Measurements from ENCODE around the gene NAA15.

NAA15 gene

DNA sequence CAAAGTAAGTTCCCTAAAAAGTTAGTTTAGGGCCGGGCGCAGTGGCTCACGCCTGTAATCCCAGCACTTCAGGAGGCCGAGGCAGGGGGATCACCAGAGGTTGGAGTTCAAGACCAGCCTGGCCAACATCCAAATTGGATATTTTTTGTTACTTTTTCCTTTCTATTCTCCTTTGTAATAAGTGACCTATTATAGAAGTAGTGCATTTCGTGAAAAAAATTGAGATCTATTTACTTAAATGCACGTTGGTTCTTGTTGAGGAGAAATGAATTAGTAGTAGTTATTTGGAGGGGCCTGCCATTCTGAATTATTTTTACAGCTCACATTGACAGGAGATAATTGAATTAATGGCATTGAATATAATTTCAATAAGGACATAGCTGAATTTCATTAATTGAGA, 23.3 kb downstream of the NAA15 start:
- DNase-seq (ENCODE audit: insufficient read length) = no peak
- TF ChIP-seq POLR2AphosphoS5 (IDR thresholded peaks at IDR 0.05; ENCODE audit: low read depth, low read length) (no peak), POLR2A (IDR thresholded peaks at IDR 0.05; ENCODE audit: low read depth, low read length) (no peak), TAF1 (IDR thresholded peaks at IDR 0.05; ENCODE audit: borderline replicate concordance, low read depth, low read length) (no peak)
- no peak for FAIRE-seq

DNA sequence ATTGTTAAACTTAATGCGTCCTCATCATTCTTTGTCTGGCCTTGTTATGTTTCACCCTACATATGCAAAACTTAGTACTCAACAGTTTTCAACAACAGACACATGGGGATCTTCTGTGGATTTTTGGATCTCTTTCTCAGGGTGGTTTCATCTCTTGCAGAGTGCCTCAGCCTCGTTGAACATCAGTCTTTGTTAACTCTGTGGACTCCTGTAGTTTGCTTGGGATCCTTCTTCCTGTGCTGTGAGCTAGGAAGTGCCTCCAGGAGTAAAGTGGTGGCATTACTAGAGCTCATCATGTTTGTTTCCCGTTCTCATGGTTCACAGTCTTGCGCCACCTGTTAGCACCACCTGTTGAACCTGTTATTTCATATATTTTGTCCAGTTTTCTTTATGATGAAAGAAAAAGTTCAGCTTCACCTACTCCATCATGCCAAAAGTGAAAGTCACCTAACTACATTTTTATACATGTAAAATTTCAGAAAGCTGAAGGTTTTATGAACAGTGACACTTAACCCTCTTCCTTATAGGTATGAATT, 28.4 kb downstream of the NAA15 start:
- TF ChIP-seq POLR2A (IDR thresholded peaks at IDR 0.05; ENCODE audit: low read depth, low read length) = no peak
- TF ChIP-seq POLR2AphosphoS5 (IDR thresholded peaks at IDR 0.05; ENCODE audit: low read depth, low read length) = no peak
- TF ChIP-seq TAF1 (IDR thresholded peaks at IDR 0.05; ENCODE audit: borderline replicate concordance, low read depth, low read length) = no peak
- no peak for FAIRE-seq
- DNase-seq (ENCODE audit: insufficient read length) = no peak

DNA sequence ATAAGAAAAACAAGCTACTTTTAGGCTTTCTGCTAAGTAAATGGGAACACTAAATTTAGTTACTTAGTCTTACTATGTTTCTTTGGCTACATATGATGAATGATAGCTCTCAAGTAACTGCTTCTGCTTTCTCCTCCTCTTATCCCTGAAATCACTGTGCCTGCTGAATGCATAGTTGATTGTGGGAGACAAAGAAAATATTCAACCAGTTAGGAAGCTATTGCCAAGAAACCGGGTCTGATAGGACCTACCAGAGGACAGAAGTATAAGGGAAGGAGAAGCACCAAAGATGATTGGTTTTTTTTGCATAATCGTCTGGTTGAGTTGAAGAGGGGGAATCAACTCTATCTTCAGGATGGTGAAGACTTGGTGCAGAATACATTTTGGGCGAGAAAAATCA, 29.0 kb downstream of the NAA15 start:
- TF ChIP-seq TAF1 (IDR thresholded peaks at IDR 0.05; ENCODE audit: borderline replicate concordance, low read depth, low read length) = no peak
- TF ChIP-seq POLR2A (IDR thresholded peaks at IDR 0.05; ENCODE audit: low read depth, low read length) = no peak
- no peak for TF ChIP-seq POLR2AphosphoS5 (IDR thresholded peaks at IDR 0.05; ENCODE audit: low read depth, low read length)
- DNase-seq (ENCODE audit: insufficient read length) (no peak), FAIRE-seq (no peak)

DNA sequence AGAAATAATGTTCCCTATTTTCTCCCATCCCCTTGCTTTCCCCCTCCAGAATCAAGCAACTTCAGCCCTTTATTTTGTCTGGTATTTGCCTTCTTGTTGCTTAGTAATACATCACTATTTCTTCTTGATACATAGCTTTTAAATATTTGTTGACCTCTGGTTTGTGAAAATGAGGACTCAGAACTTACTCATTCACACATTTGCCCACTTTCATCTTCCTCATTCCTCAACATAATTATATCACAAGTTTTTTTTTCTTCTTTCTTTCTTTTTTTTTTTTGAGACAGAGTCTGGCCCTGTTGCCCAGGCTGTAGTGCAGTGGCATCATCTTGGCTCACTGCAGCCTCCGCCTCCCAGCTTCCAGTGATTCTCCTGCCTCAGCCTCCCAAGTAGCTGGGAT, 29.9 kb downstream of the NAA15 start:
- no peak for DNase-seq (ENCODE audit: insufficient read length)
- FAIRE-seq = no peak
- no peak for TF ChIP-seq POLR2A (IDR thresholded peaks at IDR 0.05; ENCODE audit: low read depth, low read length)
- no peak for TF ChIP-seq TAF1 (IDR thresholded peaks at IDR 0.05; ENCODE audit: borderline replicate concordance, low read depth, low read length)
- TF ChIP-seq POLR2AphosphoS5 (IDR thresholded peaks at IDR 0.05; ENCODE audit: low read depth, low read length) = no peak

DNA sequence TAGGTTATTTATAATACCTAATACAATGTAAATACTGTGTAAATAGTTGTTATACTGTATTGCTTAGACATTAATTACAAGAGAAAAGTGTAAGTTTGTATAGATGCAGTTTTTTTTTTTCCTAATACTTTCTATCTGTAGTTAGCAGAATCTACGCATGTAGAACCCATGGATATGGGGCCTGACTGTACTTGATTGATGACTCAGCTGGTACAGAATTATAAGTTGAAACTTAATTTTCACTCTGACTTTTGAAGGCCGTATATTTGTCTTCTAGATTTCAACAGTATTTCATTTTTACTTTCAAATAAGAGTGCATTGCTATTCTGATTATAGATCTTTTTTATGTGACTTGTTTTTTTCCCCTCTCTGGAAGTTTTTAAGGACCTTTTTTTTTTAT, 31.7 kb downstream of the NAA15 start:
- FAIRE-seq (no peak), DNase-seq (ENCODE audit: insufficient read length) (no peak)
- TF ChIP-seq POLR2A (IDR thresholded peaks at IDR 0.05; ENCODE audit: low read depth, low read length) = no peak
- TF ChIP-seq POLR2AphosphoS5 (IDR thresholded peaks at IDR 0.05; ENCODE audit: low read depth, low read length) = no peak
- no peak for TF ChIP-seq TAF1 (IDR thresholded peaks at IDR 0.05; ENCODE audit: borderline replicate concordance, low read depth, low read length)

DNA sequence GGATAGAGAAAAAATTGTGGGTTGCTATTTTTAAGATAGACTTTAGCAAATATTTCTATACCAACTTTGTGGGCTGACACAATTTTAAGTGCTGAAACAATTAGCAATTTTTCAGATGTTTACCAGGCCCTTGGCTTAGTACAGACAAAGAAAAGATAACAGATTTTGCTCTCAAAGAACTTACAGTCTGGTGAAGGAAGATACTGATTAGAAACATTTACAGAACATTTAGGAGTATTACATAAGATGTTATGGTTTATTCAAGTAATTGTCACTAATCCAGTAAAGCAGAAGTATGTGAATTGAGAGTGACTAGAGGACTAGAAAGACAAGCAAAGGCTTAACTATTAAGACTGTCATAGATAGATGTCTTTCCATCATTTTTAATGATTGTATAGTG, 36.3 kb downstream of the NAA15 start:
- FAIRE-seq (no peak), DNase-seq (ENCODE audit: insufficient read length) (no peak)
- TF ChIP-seq POLR2A (IDR thresholded peaks at IDR 0.05; ENCODE audit: low read depth, low read length) (no peak), POLR2AphosphoS5 (IDR thresholded peaks at IDR 0.05; ENCODE audit: low read depth, low read length) (no peak), TAF1 (IDR thresholded peaks at IDR 0.05; ENCODE audit: borderline replicate concordance, low read depth, low read length) (no peak)

DNA sequence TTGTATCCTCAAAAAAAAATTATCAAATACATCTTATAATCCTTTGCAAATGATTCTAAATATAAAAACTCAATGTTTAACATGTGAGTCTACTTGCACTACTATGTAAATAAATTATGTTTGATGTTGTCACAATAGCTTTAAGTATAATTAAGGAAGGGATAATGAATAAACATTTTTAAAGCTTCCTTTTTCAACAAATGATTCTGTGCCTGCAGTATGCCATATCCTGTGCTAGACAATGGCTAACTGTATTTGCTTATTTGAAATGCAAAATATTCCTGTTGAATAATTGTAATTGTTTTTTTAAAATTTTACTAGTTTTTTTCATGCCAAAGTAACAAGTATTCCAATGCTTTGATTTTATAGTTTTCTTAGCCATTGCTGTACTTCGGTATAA, 60.0 kb downstream of the NAA15 start:
- TF ChIP-seq TAF1 (IDR thresholded peaks at IDR 0.05; ENCODE audit: borderline replicate concordance, low read depth, low read length) (no peak), POLR2A (IDR thresholded peaks at IDR 0.05; ENCODE audit: low read depth, low read length) (no peak), POLR2AphosphoS5 (IDR thresholded peaks at IDR 0.05; ENCODE audit: low read depth, low read length) (no peak)
- DNase-seq (ENCODE audit: insufficient read length) (no peak), FAIRE-seq (no peak)

DNA sequence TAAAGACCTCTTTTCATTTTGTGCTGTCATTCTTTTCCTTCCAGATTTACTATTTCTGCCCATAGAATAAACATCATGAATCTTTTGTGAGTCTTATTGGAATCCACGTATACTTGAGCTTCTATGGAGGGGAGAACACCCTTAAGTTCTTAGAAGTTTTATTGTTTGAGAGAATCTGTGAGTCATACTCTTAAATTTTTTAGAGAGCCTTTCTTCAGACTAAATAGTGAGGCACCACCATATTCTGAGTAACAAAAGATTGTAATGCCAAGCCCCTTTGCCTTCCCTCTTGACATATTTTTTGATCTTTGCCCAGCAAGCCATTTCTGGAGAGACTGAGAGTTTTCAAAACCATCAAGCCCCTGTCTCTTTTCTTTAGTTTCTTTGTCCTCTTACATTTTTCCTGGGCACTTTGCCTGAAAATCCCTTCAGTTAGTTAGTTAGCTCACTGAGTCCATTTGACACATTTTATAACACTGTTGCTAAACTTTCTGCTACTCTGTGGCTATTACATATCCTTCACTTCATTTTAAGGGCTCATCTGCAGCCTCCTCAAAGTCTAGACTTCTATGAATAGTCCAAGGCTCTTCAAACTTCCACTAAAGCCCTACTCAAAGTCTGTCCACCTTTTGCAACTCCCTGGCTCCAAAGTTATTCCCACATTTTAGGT, 66.3 kb downstream of the NAA15 start:
- no peak for DNase-seq (ENCODE audit: insufficient read length)
- FAIRE-seq = no peak
- TF ChIP-seq POLR2AphosphoS5 (IDR thresholded peaks at IDR 0.05; ENCODE audit: low read depth, low read length) (no peak), POLR2A (IDR thresholded peaks at IDR 0.05; ENCODE audit: low read depth, low read length) (no peak), TAF1 (IDR thresholded peaks at IDR 0.05; ENCODE audit: borderline replicate concordance, low read depth, low read length) (no peak)

DNA sequence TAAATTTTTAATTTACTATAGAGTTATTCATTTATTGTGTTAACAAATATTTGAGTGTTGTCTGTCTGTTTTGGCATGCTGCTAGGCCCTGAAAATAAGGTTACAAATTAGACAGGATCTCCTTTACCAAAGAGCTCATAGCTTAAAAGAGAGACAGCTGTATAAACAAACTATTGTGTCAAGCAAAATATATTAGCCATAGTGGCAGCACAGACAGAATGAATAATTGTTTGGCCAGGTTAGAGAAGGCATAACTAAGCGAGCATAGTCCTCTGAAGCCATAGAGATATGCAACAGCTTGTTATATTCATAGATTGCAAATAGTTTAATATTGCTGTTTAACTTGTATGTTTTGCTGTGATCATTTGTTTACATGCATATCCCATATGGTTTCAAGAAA, 67.7 kb downstream of the NAA15 start:
- FAIRE-seq = no peak

DNA sequence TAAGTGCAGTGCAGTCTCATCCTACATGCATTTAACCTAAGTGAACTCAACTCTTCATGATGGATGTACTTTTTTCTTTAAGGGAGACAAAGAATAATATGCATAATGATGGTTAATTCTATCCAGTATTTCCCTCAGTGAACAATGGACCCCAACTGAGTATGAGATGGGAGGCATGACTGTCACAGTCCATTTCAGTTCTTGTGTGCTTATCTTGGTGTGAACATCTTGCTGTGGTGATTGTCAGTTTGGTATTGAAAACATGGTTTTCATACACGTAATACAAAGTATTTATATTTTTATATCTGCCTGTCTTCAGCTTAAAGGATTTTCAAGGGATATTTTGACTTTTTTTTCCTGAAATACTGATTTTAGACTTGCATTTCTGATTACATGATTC, 72.9 kb downstream of the NAA15 start:
- no peak for FAIRE-seq

More for the DNA sequence above, 67.7 kb downstream of the NAA15 start:
- TF ChIP-seq POLR2A (IDR thresholded peaks at IDR 0.05; ENCODE audit: low read depth, low read length) (no peak), POLR2AphosphoS5 (IDR thresholded peaks at IDR 0.05; ENCODE audit: low read depth, low read length) (no peak), TAF1 (IDR thresholded peaks at IDR 0.05; ENCODE audit: borderline replicate concordance, low read depth, low read length) (no peak)
- no peak for DNase-seq (ENCODE audit: insufficient read length)

DNA sequence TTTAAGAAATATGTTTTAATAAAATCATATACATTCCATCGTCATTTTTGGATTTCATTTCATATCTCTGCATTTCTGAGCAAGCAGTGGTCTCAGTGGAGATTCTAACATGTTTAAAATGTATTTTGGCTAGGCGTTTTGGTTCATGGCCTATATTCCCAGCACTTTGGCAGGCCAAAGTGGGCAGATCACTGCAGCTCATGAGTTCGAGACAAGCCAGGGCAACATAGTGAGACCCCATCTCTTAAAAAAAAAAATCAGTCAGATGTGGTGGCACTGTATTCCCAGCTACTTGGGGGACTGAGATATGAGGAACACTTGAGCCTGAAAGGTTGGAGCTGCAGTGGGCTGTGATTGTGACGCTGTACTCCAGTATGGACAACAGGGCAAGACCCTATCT, 85.1 kb downstream of the NAA15 start:
- FAIRE-seq (no peak), DNase-seq (ENCODE audit: insufficient read length) (no peak)
- TF ChIP-seq POLR2A (IDR thresholded peaks at IDR 0.05; ENCODE audit: low read depth, low read length) = no peak
- TF ChIP-seq POLR2AphosphoS5 (IDR thresholded peaks at IDR 0.05; ENCODE audit: low read depth, low read length) = no peak
- TF ChIP-seq TAF1 (IDR thresholded peaks at IDR 0.05; ENCODE audit: borderline replicate concordance, low read depth, low read length) = no peak

More for the DNA sequence above, 72.9 kb downstream of the NAA15 start:
- no peak for TF ChIP-seq POLR2A (IDR thresholded peaks at IDR 0.05; ENCODE audit: low read depth, low read length)
- no peak for TF ChIP-seq POLR2AphosphoS5 (IDR thresholded peaks at IDR 0.05; ENCODE audit: low read depth, low read length)
- no peak for TF ChIP-seq TAF1 (IDR thresholded peaks at IDR 0.05; ENCODE audit: borderline replicate concordance, low read depth, low read length)
- no peak for DNase-seq (ENCODE audit: insufficient read length)

DNA sequence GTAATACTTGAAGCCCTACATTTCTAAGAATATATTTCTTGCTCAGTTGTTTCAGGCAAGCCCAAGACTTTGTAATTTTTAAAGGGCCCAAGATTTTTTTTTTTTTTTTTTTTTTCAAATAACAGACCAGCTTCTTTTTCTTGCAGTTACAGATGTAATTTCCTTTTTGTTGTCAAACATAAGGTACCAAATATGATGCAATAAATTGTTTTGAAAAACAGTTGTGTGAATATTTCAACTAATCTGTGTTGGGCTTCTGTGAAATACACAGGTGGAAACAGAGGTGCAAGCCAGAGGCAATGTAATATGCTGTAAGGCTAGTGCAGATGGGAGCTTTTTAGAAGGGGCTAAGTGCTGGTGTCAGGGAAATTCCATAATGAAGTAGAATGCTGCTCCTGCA, 87.8 kb downstream of the NAA15 start:
- TF ChIP-seq TAF1 (IDR thresholded peaks at IDR 0.05; ENCODE audit: borderline replicate concordance, low read depth, low read length) (no peak), POLR2A (IDR thresholded peaks at IDR 0.05; ENCODE audit: low read depth, low read length) (no peak), POLR2AphosphoS5 (IDR thresholded peaks at IDR 0.05; ENCODE audit: low read depth, low read length) (no peak)
- DNase-seq (ENCODE audit: insufficient read length) = no peak
- no peak for FAIRE-seq
